ENCODE measurements around the gene IL12RB1. TPM values are rescaled to one million over a fixed set of nuclear protein-coding genes. Genes with fewer than 3 reads are reported as not detected.

IL12RB1 gene
- total and polyA plus RNA-seq, 2 donors (not counting 3 experiments of a cell fraction or from before 2014, with no cell fraction given), result not detected

DNA sequence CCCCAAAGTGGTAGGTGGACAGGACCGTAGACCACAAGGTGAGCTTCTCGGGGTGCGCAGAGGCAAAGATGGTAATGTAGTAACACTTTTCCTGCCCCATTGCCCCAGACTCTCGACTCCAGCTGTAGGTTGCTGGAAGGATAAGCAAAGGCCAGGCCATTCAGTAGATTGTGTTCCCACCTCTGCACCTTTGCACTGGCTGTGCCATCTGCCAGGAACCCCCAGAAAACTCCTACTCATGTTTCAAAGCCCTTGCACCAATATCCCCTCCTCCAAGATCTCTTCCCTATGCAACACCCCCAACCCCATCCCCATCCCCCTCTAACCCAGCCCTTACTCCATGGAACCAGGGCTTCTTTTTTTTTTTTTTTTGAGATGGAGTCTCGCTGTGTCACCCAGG is 18.3 kb downstream of the IL12RB1 start:
- no peak for DNase-seq (ENCODE audit: low read depth, low spot score)
- Histone ChIP-seq H3K9ac (replicated peaks; ENCODE audit: extremely low read depth, insufficient read depth, low read length) (no peak overlapping the region), H3K36me3 (ENCODE audit: control insufficient read depth in 2 of 2, extremely low read depth in 1 of 2, insufficient read depth in 2 of 2, low read length in 2 of 2) (no peaks in the 10 kb centered on the region), H3K27ac (ENCODE audit: insufficient read depth, low read depth, low read length) (no peak overlapping the region), H3K4me1 (ENCODE audit: control insufficient read depth, extremely low read depth, insufficient read depth, low read length) (no peaks in the 10 kb centered on the region), H3K9me1 (replicated peaks; ENCODE audit: control insufficient read depth, extremely low read depth, insufficient read depth, low read length) (no peaks in the 10 kb centered on the region), H4K20me1 (replicated peaks; ENCODE audit: control insufficient read depth, extremely low read depth, insufficient read depth, low read length) (no peaks in the 10 kb centered on the region), H3K4me2 (ENCODE audit: insufficient read depth, low read length) (no peak overlapping the region), H2AFZ (ENCODE audit: low read depth, low read length) (no peak overlapping the region), H3K9me3 (replicated peaks; ENCODE audit: control insufficient read depth, insufficient read depth, low read length) (no peaks in the 10 kb centered on the region), H3K79me2 (ENCODE audit: control insufficient read depth, insufficient read depth, low read length) (no peaks in the 10 kb centered on the region), H3K27me3 (ENCODE audit: control insufficient read depth in 2 of 2, insufficient read depth in 2 of 2, low read length in 2 of 2) (no peaks in the 10 kb centered on the region), H3K4me3 (replicated peaks in 1 of 3; ENCODE audit: insufficient read depth in 1 of 3, low read depth in 1 of 3, low read length in 3 of 3) (no peak overlapping the region)
- TF ChIP-seq, protein P1, sequence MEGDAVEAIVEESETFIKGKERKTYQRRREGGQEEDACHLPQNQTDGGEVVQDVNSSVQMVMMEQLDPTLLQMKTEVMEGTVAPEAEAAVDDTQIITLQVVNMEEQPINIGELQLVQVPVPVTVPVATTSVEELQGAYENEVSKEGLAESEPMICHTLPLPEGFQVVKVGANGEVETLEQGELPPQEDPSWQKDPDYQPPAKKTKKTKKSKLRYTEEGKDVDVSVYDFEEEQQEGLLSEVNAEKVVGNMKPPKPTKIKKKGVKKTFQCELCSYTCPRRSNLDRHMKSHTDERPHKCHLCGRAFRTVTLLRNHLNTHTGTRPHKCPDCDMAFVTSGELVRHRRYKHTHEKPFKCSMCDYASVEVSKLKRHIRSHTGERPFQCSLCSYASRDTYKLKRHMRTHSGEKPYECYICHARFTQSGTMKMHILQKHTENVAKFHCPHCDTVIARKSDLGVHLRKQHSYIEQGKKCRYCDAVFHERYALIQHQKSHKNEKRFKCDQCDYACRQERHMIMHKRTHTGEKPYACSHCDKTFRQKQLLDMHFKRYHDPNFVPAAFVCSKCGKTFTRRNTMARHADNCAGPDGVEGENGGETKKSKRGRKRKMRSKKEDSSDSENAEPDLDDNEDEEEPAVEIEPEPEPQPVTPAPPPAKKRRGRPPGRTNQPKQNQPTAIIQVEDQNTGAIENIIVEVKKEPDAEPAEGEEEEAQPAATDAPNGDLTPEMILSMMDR (IDR thresholded peaks at IDR 0.05; ENCODE audit: extremely low read depth in 1 of 2, insufficient read depth in 1 of 2, low read depth in 1 of 2, low read length in 2 of 2), result no peak
- TF ChIP-seq MAX (IDR thresholded peaks at IDR 0.05; ENCODE audit: insufficient read depth, insufficient read length) (no peak), MYC (IDR thresholded peaks at IDR 0.05; ENCODE audit: low read depth, low read length) (no peak), JUN (IDR thresholded peaks at IDR 0.05; ENCODE audit: borderline replicate concordance, insufficient read depth, insufficient read length, low read depth) (no peak), GATA2 (IDR thresholded peaks at IDR 0.05; ENCODE audit: insufficient read depth, insufficient read length, low read depth, low read length) (no peak), POLR2AphosphoS5 (IDR thresholded peaks at IDR 0.05; ENCODE audit: insufficient read depth, low read depth, low read length) (no peak), EZH2 (IDR thresholded peaks at IDR 0.05; ENCODE audit: borderline replicate concordance, low read depth, low read length, severe bottlenecking) (no peak), FOS (IDR thresholded peaks at IDR 0.05; ENCODE audit: borderline replicate concordance, insufficient read depth, low read length) (no peak), POLR2A (IDR thresholded peaks at IDR 0.05; ENCODE audit: low read depth, low read length) (no peak)
- ChIA-PET CTCF (interaction anchor here (0.7 kb wide), 1 partner anchor 357 kb away, joined by 3 read pairs; no protein-coding TSS in a partner anchor), POLR2A (no interaction called here)
- intact Hi-C loops (cut with micrococcal nuclease), result no loop called here
- dilution Hi-C loops (cut with MboI; ENCODE audit: extremely low pct_ligation_motif_present, low sequenced_read_pairs), result no loop called here
- BruUV-seq (replicated peaks), result no TSS peak
- no peak for FAIRE-seq

All from endothelial cell of umbilical vein (primary cell).